Ovary (tissue), 9 donors: Measurements from ENCODE around the gene SOHLH1. TPM values are rescaled to one million over a fixed set of nuclear protein-coding genes. Genes with fewer than 3 reads are reported as not detected.
A peak's percentile ranks its signal among the peaks of the same experiment; 100 is the strongest.
"Not testable (repeated sequence)": the region's sequence is repeated elsewhere in the genome, so short reads cannot be mapped to it uniquely, and the experiment has no call there.

Experiments used
- DNase-seq, 5 donors: peaks; one replicate each; pipeline ENCODE4 v3.0.0-alpha.2; 2019 to 2020
- H3K27ac ChIP-seq, 2 donors: fragments of 200-600 bp; one replicate each; pipeline versions ENCODE4 v1.5.1 to v1.8.0; 2019 to 2022
- H3K27me3 ChIP-seq: fragments of 200-600 bp; one replicate; pipeline ENCODE4 v1.8.0; 2022
- H3K36me3 ChIP-seq: fragments of 200-600 bp; sonication (generic); one replicate; pipeline ENCODE4 v1.5.1; 2019
- H3K4me1 ChIP-seq: one replicate; pipeline ENCODE4 v1.8.1; 2013; ENCODE audit warnings: mild to moderate bottlenecking, moderate library complexity; ENCODE audit not compliant: insufficient read depth
- H3K4me3 ChIP-seq: fragments of 200-600 bp; sonication (generic); one replicate; pipeline ENCODE4 v1.5.1; 2017
- H3K9me3 ChIP-seq, 2 donors: fragments of 200-600 bp in 1 of 2; sonication (generic) in 1 of 2; one replicate each; pipeline versions ENCODE4 v1.5.1 to v1.8.1; 2013 to 2019; ENCODE audit warnings: mild to moderate bottlenecking in 1 of 2, moderate library complexity in 1 of 2
- CTCF ChIP-seq, 3 donors: fragments of 450-650 bp in 2 of 3; fragments of 200-600 bp in 1 of 3; IDR thresholded peaks; one replicate each; pipeline versions ENCODE4 v1.5.1 to v1.8.0; 2016 to 2022; ENCODE audit warnings: antibody characterized with exemption in 3 of 3, mild to moderate bottlenecking in 1 of 3
- EP300 ChIP-seq: sonication (generic); formaldehyde crosslinking; IDR thresholded peaks from one replicate; pipeline ENCODE4 v1.6.1; 2017; ENCODE audit warnings: antibody characterized with exemption
- POLR2A ChIP-seq: fragments of 450-650 bp; IDR thresholded peaks from one replicate; pipeline ENCODE4 v1.6.1; 2017; ENCODE audit warnings: antibody characterized with exemption, mild to moderate bottlenecking, moderate library complexity
- WGBS, 3 donors: extraction: QIAGEN DNeasy Blood & Tissue Kit in 1 of 3; methylation state at CpG; one replicate each; pipeline versions ENCODE4 v1.1.5 to v1.1.7; 2013 to 2017; 5-methylcytosine and 5-hydroxymethylcytosine counted together
- intact Hi-C, 4 donors: fragments of 100-400 bp; cut with DNase I; formaldehyde crosslinking; loops; one replicate each; pipeline versions ENCODE4 v1.11.0 to v1.15.1; 2022 to 2023
- polyA plus RNA-seq, 2 donors: library from polyadenylated mRNA; stranded (reverse); fragments of 200-250 nt in 1 of 2; fragments of 350-450 nt in 1 of 2; fragmentation: Illumina TruSeq in 1 of 2; extraction: RNeasy Lipid Tissue Mini Kit (QIAGEN cat#74804) in 1 of 2; gene quantifications; one replicate each; pipeline ENCODE4 v1.2.3, GENCODE V29; 2013 to 2014
- total RNA-seq, 7 donors: library from RNA; depleted of rRNA in 2 of 7; stranded (reverse); fragments of >200 nt in 2 of 7; fragmentation: NEBNext Ultra II Directional in 3 of 7; extraction: Animal tissue kit (Norgen Biotek cat#: 25700) in 3 of 7; gene quantifications; one replicate each; pipeline versions ENCODE4 v1.1.0 to v1.2.4, GENCODE V29; 2016 to 2023
- donor health status: DM: no; HTN: no; CAD: no; lungs with moderate emphysema.
- donor health status: DM: no; HTN: no; CAD: no.
- donor health status: Bipolar disorder and iron deficiency.
- donor health status: DM: yes; HTN: yes; CAD: no.
- donor health status: DM: no; HTN: no; CAD: no.
- donor health status: DM: yes; HTN: yes; CAD: no.

SOHLH1 gene
- total and polyA plus RNA-seq, 9 donors, result 0.17 to 0.36 TPM; not detected in 7

GRCh38 chr9:135674977-135675376 lies 24.3 kb downstream of the SOHLH1 start:
- no peak for TF ChIP-seq CTCF (IDR thresholded peaks at IDR 0.05)
- no peak for TF ChIP-seq EP300
- no peak for TF ChIP-seq POLR2A
- Histone ChIP-seq H3K4me1 (no peaks in the 10 kb centered on the region), H3K27ac (no peak overlapping the region), H3K36me3 (no peaks in the 10 kb centered on the region), H3K4me3 (no peak overlapping the region), H3K9me3 (no peaks in the 10 kb centered on the region), H3K27me3 (no peaks in the 10 kb centered on the region)
- intact Hi-C loops, result no loop called here
- 72 to 81% (median 74%) methylated on average over 10 of the region's 10 CpGs for WGBS, 3 donors
- DNase-seq, result no peak

- Histone ChIP-seq H3K4me3 (no peak overlapping the region), H3K27me3 (no peaks in the 10 kb centered on the region), H3K36me3 (no peaks in the 10 kb centered on the region), H3K9me3 (peaks cover 0 to 4% of the 10 kb centered on the region in 2 donors), H3K27ac (no peak overlapping the region), H3K4me1 (no peaks in the 10 kb centered on the region)
- intact Hi-C loops, result no loop called here
- no peak for TF ChIP-seq POLR2A
- no peak for TF ChIP-seq CTCF (IDR thresholded peaks at IDR 0.05)
- no peak for TF ChIP-seq EP300
- DNase-seq, result no peak
- 84 to 89% (median 86%) methylated on average over 8 of the region's 8 CpGs for WGBS, 3 donors
These were observed 25.3 kb downstream of the SOHLH1 start for GRCh38 chr9:135673941-135674340.

- H3K27me3 ChIP-seq, H3K36me3 ChIP-seq, H3K4me3 ChIP-seq, intact Hi-C loops, H3K9me3 ChIP-seq, H3K4me1 ChIP-seq, H3K27ac ChIP-seq, DNase-seq: not testable (repeated sequence)
- WGBS, 3 donors, result 82 to 85% (median 82%) methylated on average over 7 of the region's 7 CpGs
These were observed 26.5 kb downstream of the SOHLH1 start for GRCh38 chr9:135672786-135673185.

DNA sequence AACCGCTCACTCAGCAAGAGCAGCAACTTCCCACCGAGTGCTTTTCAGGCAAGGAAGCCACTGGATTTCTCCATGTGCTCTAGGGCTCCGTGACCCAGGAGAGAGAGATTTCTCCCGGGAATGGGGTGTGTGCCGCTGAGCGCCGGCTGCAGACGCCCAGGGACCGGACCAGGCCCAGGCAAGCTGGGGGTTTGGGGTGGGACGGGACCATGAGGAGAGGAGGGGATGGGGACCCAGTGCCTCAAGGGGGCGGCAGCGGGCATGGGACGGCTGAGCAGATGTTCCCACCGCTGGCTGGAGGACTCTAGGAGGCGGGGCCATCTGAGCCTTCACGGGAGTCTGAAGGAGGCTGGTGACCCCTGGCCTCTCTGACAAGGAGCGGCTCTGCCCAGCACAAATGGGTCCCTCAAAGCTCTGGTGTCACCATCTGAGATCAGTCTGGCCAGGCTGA lies 27.7 kb downstream of the SOHLH1 start:
- H3K4me1 ChIP-seq, result no peaks in the 10 kb centered on the region
- no peaks in the 10 kb centered on the region for H3K27me3 ChIP-seq
- no peaks in the 10 kb centered on the region for H3K36me3 ChIP-seq
- peak in 1 of 5 donors; percentile 35 for DNase-seq
- H3K9me3 ChIP-seq, result peaks cover 0 to 4% of the 10 kb centered on the region in 2 donors
- H3K4me3 ChIP-seq, result no peak overlapping the region
- intact Hi-C loops, result no loop called here
- no peak for TF ChIP-seq CTCF (IDR thresholded peaks at IDR 0.05)
- TF ChIP-seq EP300, result no peak
- no peak for TF ChIP-seq POLR2A
- WGBS, 3 donors, result 25 to 43% (median 41%) methylated on average over 15 to 17 of the region's 17 CpGs
- no peak overlapping the region for H3K27ac ChIP-seq

- 86 to 89% (median 89%) methylated on average over 33 to 41 of the region's 41 CpGs for WGBS, 3 donors
- no peak overlapping the region for H3K4me3 ChIP-seq
- H3K9me3 ChIP-seq, result peaks cover 0 to 4% of the 10 kb centered on the region in 2 donors
- peak in 2 of 5 donors; percentile 9 to 26 for DNase-seq
- H3K27me3 ChIP-seq, result no peaks in the 10 kb centered on the region
- intact Hi-C loops, result no loop called here
- H3K27ac ChIP-seq, result no peak overlapping the region
- no peaks in the 10 kb centered on the region for H3K36me3 ChIP-seq
- TF ChIP-seq CTCF (IDR thresholded peaks at IDR 0.05) (no peak), EP300 (no peak), POLR2A (no peak)
- no peaks in the 10 kb centered on the region for H3K4me1 ChIP-seq
These were observed 28.3 kb downstream of the SOHLH1 start for GRCh38 chr9:135670721-135671590.
